Glomerular endothelial cell (primary cell): Measurements from ENCODE around the gene FRMPD4. TPM values are rescaled to one million over a fixed set of nuclear protein-coding genes. Genes with fewer than 3 reads are reported as not detected.
A peak's percentile ranks its signal among the peaks of the same experiment; 100 is the strongest.

ENCODE experiments used
- DNase-seq: peaks from one replicate; pipeline ENCODE4 v3.0.0-alpha.2; 2011; ENCODE audit warnings: low read depth, low spot score; ENCODE audit errors: extremely low read depth
- total RNA-seq: library from RNA; depleted of rRNA; stranded (reverse); fragments of >200 nt; gene quantifications from 2 replicates; pipeline ENCODE4 v1.2.3, GENCODE V29; 2015

The FRMPD4 gene
- total RNA-seq, 1 donor from 2014 or later, result not detected

GRCh38 chrX:12711435-12712040 is 573.3 kb downstream of the FRMPD4 start:
- DNase-seq, result no peak

GRCh38 chrX:12716574-12716973 is 578.3 kb downstream of the FRMPD4 start:
- no peak for DNase-seq

- no peak for DNase-seq
Observed at GRCh38 chrX:12719837-12720236, 581.6 kb downstream of the FRMPD4 start.

DNA sequence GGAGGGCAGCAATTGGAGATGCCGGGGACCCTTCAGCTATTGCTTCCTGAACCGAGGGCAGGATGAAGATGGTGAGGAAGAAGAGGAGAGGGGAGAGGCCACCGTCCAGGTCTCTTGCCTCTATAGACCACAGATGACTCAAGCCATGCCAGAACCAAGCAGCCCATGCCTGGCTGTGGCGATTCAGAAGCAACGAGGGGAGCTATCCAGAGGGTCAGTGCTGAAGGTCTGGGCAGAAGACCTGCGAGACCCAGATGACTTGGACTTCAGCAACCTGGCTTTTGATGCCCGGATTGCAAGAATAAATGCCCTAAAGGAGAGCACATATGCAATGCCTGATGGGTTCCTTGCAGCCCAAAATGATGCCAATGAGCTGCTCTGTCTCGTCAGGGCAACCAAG is 582.8 kb downstream of the FRMPD4 start:
- DNase-seq, result no peak

GRCh38 chrX:12722314-12722713 is 584.0 kb downstream of the FRMPD4 start:
- no peak for DNase-seq

GRCh38 chrX:12741416-12741815 is 603.1 kb downstream of the FRMPD4 start:
- DNase-seq, result no peak

GRCh38 chrX:12747433-12747832 is 609.2 kb downstream of the FRMPD4 start:
- no peak for DNase-seq

DNA sequence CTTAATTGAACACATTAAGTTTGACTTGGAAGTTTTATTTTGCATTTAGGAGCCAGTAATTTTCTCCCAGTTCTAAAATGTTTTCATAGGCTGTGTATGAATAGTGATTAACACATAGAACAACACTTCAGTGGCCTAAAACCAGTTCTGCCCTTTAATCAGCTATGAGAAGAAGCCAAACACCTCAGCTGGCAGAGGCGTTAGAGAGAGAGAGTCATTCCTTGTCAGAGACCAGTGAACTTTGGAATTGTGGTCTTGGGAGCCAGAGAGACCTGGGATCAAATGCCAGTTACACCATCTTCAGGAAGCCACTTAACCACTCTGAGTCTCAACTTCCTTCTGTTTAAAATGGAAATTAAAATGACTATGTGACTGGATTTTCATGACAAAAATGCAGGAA is 613.6 kb downstream of the FRMPD4 start:
- no peak for DNase-seq

GRCh38 chrX:12753366-12753765 is 615.1 kb downstream of the FRMPD4 start:
- no peak for DNase-seq

GRCh38 chrX:12758291-12758690 is 620.0 kb downstream of the FRMPD4 start:
- no peak for DNase-seq

- DNase-seq, result no peak
Observed at GRCh38 chrX:12767856-12768255, 629.6 kb downstream of the FRMPD4 start.

- DNase-seq, result no peak
Observed at GRCh38 chrX:12768491-12768890, 630.2 kb downstream of the FRMPD4 start.

DNA sequence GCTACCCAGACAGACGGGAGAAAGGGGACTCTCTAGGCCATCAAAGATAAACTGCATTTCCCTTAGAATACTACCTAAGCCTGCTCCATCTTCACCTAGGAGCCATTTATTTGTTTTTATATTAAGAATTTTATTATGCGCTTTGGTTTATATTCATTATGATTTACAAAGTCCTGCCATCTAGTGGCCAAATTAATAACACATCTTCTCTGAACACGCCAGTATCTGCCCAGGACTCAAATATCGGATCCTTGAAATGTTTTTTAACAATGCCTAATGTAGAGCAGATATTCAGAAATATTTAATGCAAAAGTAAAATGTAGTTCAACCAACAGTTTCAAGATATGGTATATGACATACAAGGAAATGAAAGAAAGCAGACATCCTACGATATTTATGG is 632.2 kb downstream of the FRMPD4 start:
- peak; percentile 9 for DNase-seq

DNA sequence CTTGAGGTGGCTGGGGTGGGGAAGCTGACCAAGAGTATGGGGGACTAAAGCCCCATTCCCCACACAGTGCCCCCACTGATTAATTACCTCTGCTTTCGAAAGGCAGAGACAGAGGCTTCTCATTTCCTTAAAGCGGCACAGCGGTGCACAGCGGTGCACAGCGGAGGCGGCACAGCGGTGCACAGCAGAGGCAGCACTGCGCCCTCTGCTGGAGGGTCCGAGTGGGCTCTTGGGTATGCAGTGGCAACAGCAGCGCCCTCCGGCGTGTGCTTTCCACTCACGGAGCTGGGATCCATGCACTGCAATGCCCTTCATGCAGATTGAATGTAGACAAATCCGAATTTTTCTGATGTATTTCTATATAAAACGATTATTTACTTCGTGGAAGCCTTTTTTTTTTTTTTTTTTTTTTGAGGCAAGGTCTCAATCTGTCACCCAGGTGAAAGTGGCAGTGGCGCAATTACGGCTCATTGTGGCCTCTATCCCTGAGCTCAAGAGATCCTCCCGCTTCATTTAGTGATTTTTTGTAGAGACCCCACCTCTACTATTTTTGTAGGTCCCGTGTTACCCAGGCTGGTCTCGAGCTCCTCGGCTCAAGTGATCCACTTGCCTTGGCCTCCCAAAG is 633.3 kb downstream of the FRMPD4 start:
- DNase-seq, result no peak
